HepG2 (cell line): ENCODE results near the gene ARID1A. TPM values are rescaled to one million over a fixed set of nuclear protein-coding genes. Genes with fewer than 3 reads are reported as not detected.

ENCODE experiments used
- FOXJ3 ChIP-seq: sonication (generic); formaldehyde crosslinking; IDR thresholded peaks from 2 replicates; pipeline ENCODE4 v1.4.0; 2020; ENCODE audit warnings: missing genetic modification reagents, mild to moderate bottlenecking, borderline replicate concordance
- GATAD1 ChIP-seq: IDR thresholded peaks from 2 replicates; pipeline ENCODE4 v1.6.1; 2016; ENCODE audit warnings: missing genetic modification reagents, missing compliant biosample characterization
- HDAC2 ChIP-seq: sonication (generic); formaldehyde crosslinking; IDR thresholded peaks from 2 replicates; pipeline ENCODE4 v1.4.0; 2020; ENCODE audit warnings: missing genetic modification reagents
- JARID2 ChIP-seq: sonication (generic); formaldehyde crosslinking; IDR thresholded peaks from 2 replicates; pipeline ENCODE4 v1.8.1; 2023; ENCODE audit warnings: missing genetic modification reagents, inconsistent platforms; ENCODE audit not compliant: insufficient replicate concordance
- JUND ChIP-seq: sonication (generic); formaldehyde crosslinking; IDR thresholded peaks from 2 replicates; pipeline ENCODE4 v1.8.0; 2022; ENCODE audit warnings: mild to moderate bottlenecking, missing genetic modification reagents
- KDM5B ChIP-seq: sonication (generic); formaldehyde crosslinking; IDR thresholded peaks from 2 replicates; pipeline ENCODE4 v1.4.0; 2020; ENCODE audit warnings: missing genetic modification reagents, mild to moderate bottlenecking, borderline replicate concordance
- LBX2 ChIP-seq: sonication (generic); formaldehyde crosslinking; IDR thresholded peaks from 2 replicates; pipeline ENCODE4 v1.5.0; 2020; ENCODE audit warnings: missing genetic modification reagents, mild to moderate bottlenecking, borderline replicate concordance
- PLSCR1 ChIP-seq: sonication (generic); formaldehyde crosslinking; IDR thresholded peaks from 2 replicates; pipeline ENCODE4 v1.5.0; 2020; ENCODE audit warnings: missing genetic modification reagents, mild to moderate bottlenecking, borderline replicate concordance
- POGK ChIP-seq: sonication (generic); formaldehyde crosslinking; conservative IDR thresholded peaks from 2 replicates; pipeline ENCODE4 v1.8.0; 2022; ENCODE audit warnings: mild to moderate bottlenecking, moderate library complexity, missing genetic modification reagents
- SMARCE1 ChIP-seq: fragments of 450-650 bp; IDR thresholded peaks from 2 replicates; pipeline ENCODE4 v1.6.1; 2017; ENCODE audit warnings: borderline replicate concordance
- SNAPC4 ChIP-seq: sonication (generic); formaldehyde crosslinking; IDR thresholded peaks from 2 replicates; pipeline ENCODE4 v1.4.0; 2020; ENCODE audit warnings: mild to moderate bottlenecking, missing genetic modification reagents
- ZBTB39 ChIP-seq: sonication (generic); formaldehyde crosslinking; IDR thresholded peaks from 2 replicates; pipeline ENCODE4 v1.5.0; 2020; ENCODE audit warnings: missing genetic modification reagents
- ZFP36 ChIP-seq: fragments of 150-350 bp; IDR thresholded peaks from 2 replicates; pipeline ENCODE4 v1.6.1; 2018; ENCODE audit warnings: borderline replicate concordance, low read length, low read depth; ENCODE audit not compliant: partially characterized antibody
- ZNF550 ChIP-seq: sonication (generic); formaldehyde crosslinking; IDR thresholded peaks from 2 replicates; pipeline ENCODE4 v1.4.0; 2020; ENCODE audit warnings: mild to moderate bottlenecking, missing genetic modification reagents, borderline replicate concordance
- ZSCAN30 ChIP-seq: sonication (generic); formaldehyde crosslinking; IDR thresholded peaks from 2 replicates; pipeline ENCODE4 v1.5.0; 2020; ENCODE audit warnings: mild to moderate bottlenecking, missing genetic modification reagents
- polyA plus RNA-seq, 8 experiments: library from polyadenylated mRNA; depleted of rRNA in 3 of 8; stranded (reverse) in 7 of 8; unstranded in 1 of 8; fragments of >200 nt; fragmentation: Illumina TruSeq in 4 of 8; extraction: Trizol in 4 of 8; gene quantifications; 2 replicates each; pipeline versions ENCODE4 v1.2.1 to v1.2.3, GENCODE V29; 2011 to 2016; ENCODE audit warnings: low read depth in 4 of 8, missing spikeins in 1 of 8, mixed read lengths in 1 of 8; ENCODE audit not compliant: insufficient read depth in 1 of 8
- total RNA-seq, 5 experiments: library from RNA; depleted of rRNA; stranded (reverse); fragments of >200 nt; fragmentation: Illumina TruSeq; extraction: Trizol; gene quantifications; 2 replicates each; pipeline ENCODE4 v1.2.3, GENCODE V29; 2016; ENCODE audit warnings: low read depth in 1 of 5

Gene ARID1A
- total and polyA plus RNA-seq, 2 of the 13 experiments (the other 11 are each of a cell fraction or from before 2014, with no cell fraction given), result 11.9 to 15.9 TPM

- 0 out of 2 replicates have a peak, but pooled peaks have one; percentile 57 for TF ChIP-seq ZSCAN30 (CRISPR knock-in tag)
- TF ChIP-seq HDAC2 (CRISPR knock-in tag), result peak; percentile 85
- peak; percentile 35; the same call in 1 of the 2 replicates for TF ChIP-seq GATAD1 (CRISPR knock-in tag)
- TF ChIP-seq KDM5B (CRISPR knock-in tag), result 0 out of 2 replicates have a peak, but pooled peaks have one; percentile 50
- no peak for TF ChIP-seq ZNF550 (CRISPR knock-in tag)
- 0 out of 2 replicates have a peak, but pooled peaks have one; percentile 28 for TF ChIP-seq POGK (CRISPR knock-in tag)
- 0 out of 2 replicates have a peak, but pooled peaks have one; percentile 36 for TF ChIP-seq SNAPC4
- TF ChIP-seq PLSCR1 (CRISPR knock-in tag), result no peak
- TF ChIP-seq JUND, result 0 out of 2 replicates have a peak, but pooled peaks have one; percentile 21
- TF ChIP-seq FOXJ3 (CRISPR knock-in tag), result peak; percentile 71; the same call in 1 of the 2 replicates
- no peak for TF ChIP-seq LBX2 (CRISPR knock-in tag)
- TF ChIP-seq JARID2, result no peak
- TF ChIP-seq ZBTB39 (CRISPR knock-in tag), result no peak
- TF ChIP-seq ZFP36, result no peak
- TF ChIP-seq SMARCE1, result no peak
Observed at GRCh38 chr1:26784023-26784871, 88.4 kb downstream of the ARID1A start (continued).
